T-cell (primary cell): Measurements from ENCODE around the gene COQ7. TPM values are rescaled to one million over a fixed set of nuclear protein-coding genes. Genes with fewer than 3 reads are reported as not detected.

Experiments
- total RNA-seq, 35 experiments: library from RNA in 6 of 35; stranded (reverse) in 6 of 35; fragments of 120-200 nt in 1 of 35; gene quantifications; one replicate each; pipeline versions ENCODE4 v1.2.1 to v1.2.4 and lab custom pipeline; 2013 to 2026

Gene COQ7
- total RNA-seq, 5 donors from 2014 or later (not counting 1 experiment from before 2014, with no cell fraction given): 11.1 to 15.4 (median 14.9) TPM

Other genes starting within 250 kb of the COQ7 start
- gene SMG1, start 141.2 kb upstream of the COQ7 start, total RNA-seq: 100 to 1,000 TPM; 134 to 173 (median 166) TPM
- under 1 TPM in 1 of 5 donors, not detected in 4; 0.13 TPM for gene TMC7, start 83.7 kb upstream of the COQ7 start, total RNA-seq
- 1 to 10 TPM in 4 of 5 donors, under 1 TPM in 1; 0.53 to 2.7 (median 1.7) TPM for gene ITPRIPL2, start 46.4 kb downstream of the COQ7 start, total RNA-seq
- gene SYT17, start 100.6 kb downstream of the COQ7 start, total RNA-seq: 1 to 10 TPM in 1 of 5 donors, under 1 TPM in 2, not detected in 2; 0.23 to 1.4 (median 0.38) TPM
- gene CLEC19A, start 218.1 kb downstream of the COQ7 start, total RNA-seq: not detected